HG02840 (cell line): ENCODE data around the gene GLYATL1B.
"Not testable (repeated sequence)": the region's sequence is repeated elsewhere in the genome, so short reads cannot be mapped to it uniquely, and the experiment has no call there.

ENCODE experiments used
- ATAC-seq: cut with Tn5 transposase; IDR thresholded peaks from one replicate; pipeline ENCODE4 v1.9.1; 2021; ENCODE audit warnings: mild to moderate bottlenecking, moderate library complexity, moderate number of reproducible peaks; ENCODE audit not compliant: unreplicated experiment, low FRiP score

GLYATL1B gene

GRCh38 chr11:59095225-59095624 lies 9.1 kb downstream of the GLYATL1B start:
- not testable (repeated sequence) for ATAC-seq

GRCh38 chr11:59095972-59096575 lies 10.0 kb downstream of the GLYATL1B start:
- not testable (repeated sequence) for ATAC-seq

- ATAC-seq = no peak
Measured at GRCh38 chr11:59097113-59097708, 11.1 kb downstream of the GLYATL1B start.

- ATAC-seq = not testable (repeated sequence)
Measured at GRCh38 chr11:59097938-59098337, 11.8 kb downstream of the GLYATL1B start.

GRCh38 chr11:59102259-59102765 lies 16.2 kb downstream of the GLYATL1B start:
- ATAC-seq = peak; percentile 75

- ATAC-seq = peak; percentile 66
Measured at GRCh38 chr11:59106363-59107336, 20.5 kb downstream of the GLYATL1B start, which contains the start of gene FAM111B. Gene FAM111B (plus strand): TSS chr11:59107237. CDS start chr11:59109626, 2,389 bp downstream.

- peak; percentile 38 for ATAC-seq
Measured at GRCh38 chr11:59107721-59108120, 21.6 kb downstream of the GLYATL1B start.

GRCh38 chr11:59112494-59112893 lies 26.4 kb downstream of the GLYATL1B start:
- ATAC-seq = no peak

GRCh38 chr11:59114344-59114743 lies 28.2 kb downstream of the GLYATL1B start:
- ATAC-seq = no peak

- ATAC-seq = no peak
Measured at GRCh38 chr11:59115553-59115952, 29.4 kb downstream of the GLYATL1B start.

GRCh38 chr11:59117774-59118173 lies 31.7 kb downstream of the GLYATL1B start:
- no peak for ATAC-seq

GRCh38 chr11:59119826-59120225 lies 33.7 kb downstream of the GLYATL1B start:
- no peak for ATAC-seq

GRCh38 chr11:59135648-59136461 lies 49.7 kb downstream of the GLYATL1B start:
- peak; percentile 89 for ATAC-seq

GRCh38 chr11:59136551-59136950 lies 50.4 kb downstream of the GLYATL1B start:
- ATAC-seq = not testable (repeated sequence)

- ATAC-seq = no peak
Measured at GRCh38 chr11:59137190-59137589, 51.1 kb downstream of the GLYATL1B start.

GRCh38 chr11:59138643-59139042 lies 52.5 kb downstream of the GLYATL1B start:
- ATAC-seq = no peak

- ATAC-seq = no peak
Measured at GRCh38 chr11:59141191-59141590, 55.1 kb downstream of the GLYATL1B start.

GRCh38 chr11:59141673-59142460 lies 55.8 kb downstream of the GLYATL1B start:
- ATAC-seq = no peak
